ENCODE measurements around the gene C15orf61. TPM values are rescaled to one million over a fixed set of nuclear protein-coding genes. Genes with fewer than 3 reads are reported as not detected.

C15orf61 gene
- polyA plus RNA-seq, 2 of the 4 experiments (the other 2 are of a cell fraction), result 3.6 to 5.9 TPM

GRCh38 chr15:67547836-67548235 is 26.9 kb downstream of the C15orf61 start:
- Histone ChIP-seq H3K27ac (no peak overlapping the region), H3K4me1 (peaks cover 9% of the 10 kb centered on the region; the same call in 2 of the 3 replicates), H3K4me3 (no peak overlapping the region), H3K9me3 (no peaks in the 10 kb centered on the region), H3K4me2 (no peak overlapping the region)
- no peak for DNase-seq (ENCODE audit: low read depth in 1 of 2, low spot score in 1 of 2)
- CTCF ChIA-PET, result interaction anchor here (1.2 to 1.6 kb wide), 2 partner anchors 10 kb away, joined by 3 to 4 read pairs; no protein-coding TSS in a partner anchor
- no peak for FAIRE-seq
- POLR2A ChIA-PET, result no interaction called here
- WGBS (ENCODE audit: missing lambda C conversion rate), result 76% methylated on average over 3 of the region's 3 CpGs
- no peak for ATAC-seq
- TF ChIP-seq FOSL2 (IDR thresholded peaks at IDR 0.05) (no peak), FOSL2 (CRISPR knock-in tag; IDR thresholded peaks at IDR 0.05) (no peak), SMC3 (IDR thresholded peaks at IDR 0.05) (no peak), TFCP2L1 (CRISPR knock-in tag; IDR thresholded peaks at IDR 0.05) (no peak), ZSCAN20 (CRISPR knock-in tag; IDR thresholded peaks at IDR 0.05) (no peak), CBX2 (IDR thresholded peaks at IDR 0.05; ENCODE audit: borderline replicate concordance, low read depth) (no peak), KDM1A (IDR thresholded peaks at IDR 0.05; ENCODE audit: low read depth) (no peak), NR3C1 (IDR thresholded peaks at IDR 0.05) (no peak), NPAS2 (CRISPR knock-in tag; IDR thresholded peaks at IDR 0.05; ENCODE audit: borderline replicate concordance) (no peak), RFX5 (IDR thresholded peaks at IDR 0.05) (no peak), ZFP36 (IDR thresholded peaks at IDR 0.05; ENCODE audit: borderline replicate concordance, partially characterized antibody) (no peak), JUNB (IDR thresholded peaks at IDR 0.05) (no peak), EHF (CRISPR knock-in tag; IDR thresholded peaks at IDR 0.05) (no peak), ESRRA (IDR thresholded peaks at IDR 0.05; ENCODE audit: borderline replicate concordance, low read length) (no peak), HEYL (CRISPR knock-in tag; IDR thresholded peaks at IDR 0.05) (no peak), E2F6 (IDR thresholded peaks at IDR 0.05; ENCODE audit: borderline replicate concordance, low read depth) (no peak), RNF2 (IDR thresholded peaks at IDR 0.05; ENCODE audit: borderline replicate concordance, low read depth) (no peak)
- TF ChIP-seq, protein P1, sequence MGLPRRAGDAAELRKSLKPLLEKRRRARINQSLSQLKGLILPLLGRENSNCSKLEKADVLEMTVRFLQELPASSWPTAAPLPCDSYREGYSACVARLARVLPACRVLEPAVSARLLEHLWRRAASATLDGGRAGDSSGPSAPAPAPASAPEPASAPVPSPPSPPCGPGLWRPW (IDR thresholded peaks at IDR 0.05), result no peak
- TF ChIP-seq, protein P2, sequence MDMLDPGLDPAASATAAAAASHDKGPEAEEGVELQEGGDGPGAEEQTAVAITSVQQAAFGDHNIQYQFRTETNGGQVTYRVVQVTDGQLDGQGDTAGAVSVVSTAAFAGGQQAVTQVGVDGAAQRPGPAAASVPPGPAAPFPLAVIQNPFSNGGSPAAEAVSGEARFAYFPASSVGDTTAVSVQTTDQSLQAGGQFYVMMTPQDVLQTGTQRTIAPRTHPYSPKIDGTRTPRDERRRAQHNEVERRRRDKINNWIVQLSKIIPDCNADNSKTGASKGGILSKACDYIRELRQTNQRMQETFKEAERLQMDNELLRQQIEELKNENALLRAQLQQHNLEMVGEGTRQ (IDR thresholded peaks at IDR 0.05), result no peak

DNA sequence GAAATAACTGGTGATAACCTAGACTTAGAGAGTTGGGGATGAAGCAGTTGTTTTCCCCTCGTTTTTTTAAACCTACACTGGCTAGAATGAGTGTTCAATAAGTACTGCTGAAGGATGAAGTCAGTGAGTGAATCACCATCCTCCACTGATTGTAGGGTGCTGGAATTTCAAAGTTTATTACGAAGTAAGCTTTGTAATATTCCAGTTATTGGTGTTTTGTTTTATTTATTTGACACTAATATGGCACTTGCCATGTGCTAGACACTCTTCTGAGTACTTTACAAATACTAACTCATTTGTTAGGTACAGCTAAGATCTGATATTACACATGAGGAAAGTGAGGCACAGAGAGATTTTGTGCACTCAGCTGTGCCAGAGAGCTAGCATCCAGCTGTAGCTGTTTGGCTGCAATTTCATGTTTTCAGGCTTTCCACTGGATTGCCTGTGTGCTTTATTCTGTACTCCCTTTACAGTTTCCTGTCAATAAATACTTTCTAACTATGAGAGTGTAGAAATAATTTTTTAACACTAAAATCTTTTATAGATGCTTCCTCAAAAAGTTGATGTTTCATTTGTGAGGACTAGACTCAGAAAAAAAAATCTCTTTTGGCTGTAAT is 27.4 kb downstream of the C15orf61 start:
- WGBS (ENCODE audit: missing lambda C conversion rate), result 70% methylated on average over 2 of the region's 2 CpGs
- no peak overlapping the region for H3K4me2 ChIP-seq
- FAIRE-seq (no peak), ATAC-seq (no peak), DNase-seq (ENCODE audit: low read depth in 1 of 2, low spot score in 1 of 2) (no peak)
- H3K9me3 ChIP-seq, result no peaks in the 10 kb centered on the region
- ChIA-PET POLR2A (interaction anchor here (1.2 kb wide), 1 partner anchor 26 kb away, joined by 3 read pairs; no protein-coding TSS in a partner anchor), CTCF (interaction anchor here (0.6 to 1.2 kb wide), 2 partner anchors 10 to 233 kb away, joined by 3 read pairs; no protein-coding TSS in a partner anchor)
- TF ChIP-seq ZFP36 (IDR thresholded peaks at IDR 0.05; ENCODE audit: borderline replicate concordance, partially characterized antibody) (no peak), EHMT2 (IDR thresholded peaks at IDR 0.05; ENCODE audit: low read depth) (no peak), ATOH8 (CRISPR knock-in tag; IDR thresholded peaks at IDR 0.05; ENCODE audit: low read depth) (no peak), HOXB13 (CRISPR knock-in tag; IDR thresholded peaks at IDR 0.05; ENCODE audit: low read depth) (no peak), SMC3 (IDR thresholded peaks at IDR 0.05) (no peak), MYC (IDR thresholded peaks at IDR 0.05; ENCODE audit: borderline replicate concordance, low read length) (no peak), BHLHE40 (IDR thresholded peaks at IDR 0.05; ENCODE audit: low read depth, low read length) (no peak), CBX2 (IDR thresholded peaks at IDR 0.05; ENCODE audit: borderline replicate concordance, low read depth) (no peak), HEYL (CRISPR knock-in tag; IDR thresholded peaks at IDR 0.05) (no peak), ESRRA (IDR thresholded peaks at IDR 0.05; ENCODE audit: borderline replicate concordance, low read length) (no peak), POLR2A (IDR thresholded peaks at IDR 0.05; ENCODE audit: low read length) (no peak), JUN (IDR thresholded peaks at IDR 0.05) (no peak), NPAS2 (CRISPR knock-in tag; IDR thresholded peaks at IDR 0.05; ENCODE audit: borderline replicate concordance) (no peak), RFX5 (IDR thresholded peaks at IDR 0.05) (no peak), HOXB5 (CRISPR knock-in tag; IDR thresholded peaks at IDR 0.05) (no peak)
- TF ChIP-seq, protein P2 (IDR thresholded peaks at IDR 0.05), result no peak
- TF ChIP-seq, protein P3, sequence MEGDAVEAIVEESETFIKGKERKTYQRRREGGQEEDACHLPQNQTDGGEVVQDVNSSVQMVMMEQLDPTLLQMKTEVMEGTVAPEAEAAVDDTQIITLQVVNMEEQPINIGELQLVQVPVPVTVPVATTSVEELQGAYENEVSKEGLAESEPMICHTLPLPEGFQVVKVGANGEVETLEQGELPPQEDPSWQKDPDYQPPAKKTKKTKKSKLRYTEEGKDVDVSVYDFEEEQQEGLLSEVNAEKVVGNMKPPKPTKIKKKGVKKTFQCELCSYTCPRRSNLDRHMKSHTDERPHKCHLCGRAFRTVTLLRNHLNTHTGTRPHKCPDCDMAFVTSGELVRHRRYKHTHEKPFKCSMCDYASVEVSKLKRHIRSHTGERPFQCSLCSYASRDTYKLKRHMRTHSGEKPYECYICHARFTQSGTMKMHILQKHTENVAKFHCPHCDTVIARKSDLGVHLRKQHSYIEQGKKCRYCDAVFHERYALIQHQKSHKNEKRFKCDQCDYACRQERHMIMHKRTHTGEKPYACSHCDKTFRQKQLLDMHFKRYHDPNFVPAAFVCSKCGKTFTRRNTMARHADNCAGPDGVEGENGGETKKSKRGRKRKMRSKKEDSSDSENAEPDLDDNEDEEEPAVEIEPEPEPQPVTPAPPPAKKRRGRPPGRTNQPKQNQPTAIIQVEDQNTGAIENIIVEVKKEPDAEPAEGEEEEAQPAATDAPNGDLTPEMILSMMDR (IDR thresholded peaks at IDR 0.05), result no peak
- TF ChIP-seq, protein P4, sequence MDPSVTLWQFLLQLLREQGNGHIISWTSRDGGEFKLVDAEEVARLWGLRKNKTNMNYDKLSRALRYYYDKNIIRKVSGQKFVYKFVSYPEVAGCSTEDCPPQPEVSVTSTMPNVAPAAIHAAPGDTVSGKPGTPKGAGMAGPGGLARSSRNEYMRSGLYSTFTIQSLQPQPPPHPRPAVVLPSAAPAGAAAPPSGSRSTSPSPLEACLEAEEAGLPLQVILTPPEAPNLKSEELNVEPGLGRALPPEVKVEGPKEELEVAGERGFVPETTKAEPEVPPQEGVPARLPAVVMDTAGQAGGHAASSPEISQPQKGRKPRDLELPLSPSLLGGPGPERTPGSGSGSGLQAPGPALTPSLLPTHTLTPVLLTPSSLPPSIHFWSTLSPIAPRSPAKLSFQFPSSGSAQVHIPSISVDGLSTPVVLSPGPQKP (IDR thresholded peaks at IDR 0.05; ENCODE audit: low read depth, low read length), result no peak
- H3K4me3 ChIP-seq, result no peak overlapping the region
- peaks cover 8% of the 10 kb centered on the region; the same call in 2 of the 3 replicates for H3K4me1 ChIP-seq
- H3K27ac ChIP-seq, result no peak overlapping the region
